HCT116 (cell line): ENCODE data around the gene ZNF236. TPM values are rescaled to one million over a fixed set of nuclear protein-coding genes. Genes with fewer than 3 reads are reported as not detected.
"Not testable (repeated sequence)": the region's sequence is repeated elsewhere in the genome, so short reads cannot be mapped to it uniquely, and the experiment has no call there.

Experiments used
- ATAC-seq: fragments of 200-7000 bp; cut with Tn5 transposase; 2 replicates; pipeline ENCODE4 v1.9.1; 2020; ENCODE audit warnings: mild to moderate bottlenecking, moderate library complexity
- BruUV-seq: library from RNA; stranded (reverse); fragments of 400-500 nt; replicated peaks from 2 replicates; lab custom pipeline; 2021; lab: Mats Ljungman, UMichigan
- CTCF ChIA-PET: fragments of 300-600 bp; sonication (Branson Sonifier 250); formaldehyde crosslinking; loops from one replicate; lab custom pipeline; 2021; ENCODE audit warnings: antibody characterized with exemption; lab: Charles Lee
- POLR2A ChIA-PET: fragments of 300-600, 350-600 bp; sonication (Branson Sonifier 250); formaldehyde crosslinking; loops from one replicate; lab custom pipeline; 2021; ENCODE audit warnings: antibody characterized with exemption; lab: Charles Lee
- RAD21 ChIA-PET, 2 experiments: fragments of 300-600 bp; sonication (Branson Sonifier 250); formaldehyde crosslinking; loops; one replicate each; lab custom pipeline; 2023; ENCODE audit warnings: low total read pairs in 2 of 2; ENCODE audit not compliant: uncharacterized antibody in 2 of 2, unreplicated experiment in 2 of 2, low non-redundant PET in 1 of 2; lab: Charles Lee
- DNase-seq: peaks from one replicate; pipeline ENCODE4 v3.0.0-alpha.2; 2010; ENCODE audit warnings: low read depth, low spot score
- H2AFZ ChIP-seq: fragments of 200-600 bp; shearing (Covaris generic), sonication (generic); 2 replicates; pipeline ENCODE4 v1.6.1; 2017; ENCODE audit warnings: low read depth, mixed run types, mixed read lengths, antibody characterized with exemption, low read length; ENCODE audit not compliant: poor library complexity, severe bottlenecking
- H3K27ac ChIP-seq: 2 replicates; pipeline ENCODE4 v1.5.1; 2012; ENCODE audit warnings: low read depth, low read length
- H3K27me3 ChIP-seq: fragments of 200-600 bp; sonication (generic); 2 replicates; pipeline ENCODE4 v1.6.1; 2016; ENCODE audit warnings: mixed run types, low read length, mixed read lengths; ENCODE audit not compliant: insufficient read depth
- H3K36me3 ChIP-seq, 2 experiments: fragments of 200-500 bp in 1 of 2; fragments of 200-600 bp in 1 of 2; sonication (Bioruptor generic) in 1 of 2; sonication (generic) in 1 of 2; 2 replicates each; pipeline versions ENCODE4 v1.5.1 to v1.6.1; 2014 to 2016; ENCODE audit warnings: low read length in 2 of 2, inconsistent platforms in 1 of 2, mixed read lengths in 1 of 2, mixed run types in 1 of 2; ENCODE audit not compliant: insufficient read depth in 2 of 2, control insufficient read depth in 1 of 2
- H3K4me1 ChIP-seq, 2 experiments: fragments of 200-600 bp in 1 of 2; sonication (generic) in 1 of 2; 2 replicates each; pipeline versions ENCODE4 v1.5.1 to v1.6.1; 2012 to 2017; ENCODE audit warnings: low read length in 2 of 2, inconsistent platforms in 1 of 2, mild to moderate bottlenecking in 1 of 2, mixed read lengths in 1 of 2, mixed run types in 1 of 2, moderate library complexity in 1 of 2; ENCODE audit not compliant: insufficient read depth in 2 of 2, control insufficient read depth in 1 of 2
- H3K4me2 ChIP-seq: fragments of 200-600 bp; sonication (generic); 2 replicates; pipeline ENCODE4 v1.6.1; 2017; ENCODE audit warnings: mixed run types, low read length, mixed read lengths
- H3K4me3 ChIP-seq, 2 experiments: fragments of 200-600 bp in 1 of 2; sonication (generic) in 1 of 2; replicated peaks in 1 of 2; 2 replicates each; pipeline ENCODE4 v1.5.1; 2011 to 2016; ENCODE audit warnings: low read length in 2 of 2, control low read depth in 1 of 2, low read depth in 1 of 2, mild to moderate bottlenecking in 1 of 2, mixed read lengths in 1 of 2, mixed run types in 1 of 2
- H3K79me2 ChIP-seq: fragments of 200-600 bp; sonication (generic); 2 replicates; pipeline ENCODE4 v1.6.1; 2017; ENCODE audit warnings: mild to moderate bottlenecking, mixed run types, low read length, moderate library complexity, mixed read lengths; ENCODE audit not compliant: insufficient read depth
- H3K9ac ChIP-seq: fragments of 200-600 bp; sonication (generic); 2 replicates; pipeline ENCODE4 v1.6.1; 2016; ENCODE audit warnings: low read length, mixed read lengths
- H3K9me2 ChIP-seq: fragments of 200-600 bp; sonication (generic), shearing (Covaris generic); 2 replicates; pipeline ENCODE4 v1.6.1; 2017; ENCODE audit warnings: mixed run types, mild to moderate bottlenecking, moderate library complexity; ENCODE audit not compliant: insufficient read depth
- H3K9me3 ChIP-seq, 2 experiments: fragments of 200-500 bp in 1 of 2; fragments of 200-600 bp in 1 of 2; sonication (Bioruptor generic) in 1 of 2; sonication (generic) in 1 of 2; 2 replicates each; pipeline ENCODE4 v1.6.1; 2014 to 2017; ENCODE audit warnings: low read length in 2 of 2, mixed read lengths in 2 of 2, inconsistent platforms in 1 of 2, low read depth in 1 of 2, mild to moderate bottlenecking in 1 of 2, mixed run types in 1 of 2, moderate library complexity in 1 of 2; ENCODE audit not compliant: control insufficient read depth in 1 of 2, insufficient read depth in 1 of 2
- H4K20me1 ChIP-seq: fragments of 200-600 bp; sonication (generic), shearing (Covaris generic); 2 replicates; pipeline ENCODE4 v1.6.1; 2017; ENCODE audit warnings: mixed run types, mild to moderate bottlenecking, moderate library complexity; ENCODE audit not compliant: insufficient read depth
- EZH2 ChIP-seq: fragments of 200-600 bp; sonication (generic); IDR thresholded peaks from 2 replicates; pipeline ENCODE4 v1.6.1; 2017; ENCODE audit warnings: antibody characterized with exemption, mixed run types
- SP1 ChIP-seq: IDR thresholded peaks from 2 replicates; pipeline ENCODE4 v1.6.1; 2012; ENCODE audit warnings: low read depth
- ZFX ChIP-seq: fragments of 450-650 bp; IDR thresholded peaks from 2 replicates; pipeline ENCODE4 v1.6.1; 2017
- intact Hi-C: fragments of 100-400 bp; cut with micrococcal nuclease; formaldehyde crosslinking; loops from 2 replicates; pipeline ENCODE4 v1.10.0; 2022
- total RNA-seq: library from RNA; stranded (reverse); gene quantifications from one replicate; pipeline ENCODE4 v1.2.1, GENCODE V29; 2021; ENCODE audit not compliant: unreplicated experiment
- TF ChIP-seq, protein P1 (sequence below): IDR thresholded peaks from 2 replicates; pipeline ENCODE4 v1.6.1; 2011; ENCODE audit warnings: mild to moderate bottlenecking, low read length, moderate library complexity; ENCODE audit not compliant: insufficient replicate concordance; ENCODE audit errors: extremely low read depth

ZNF236 gene
- total RNA-seq, 1 experiment from 2014 or later = 15.0 TPM

DNA sequence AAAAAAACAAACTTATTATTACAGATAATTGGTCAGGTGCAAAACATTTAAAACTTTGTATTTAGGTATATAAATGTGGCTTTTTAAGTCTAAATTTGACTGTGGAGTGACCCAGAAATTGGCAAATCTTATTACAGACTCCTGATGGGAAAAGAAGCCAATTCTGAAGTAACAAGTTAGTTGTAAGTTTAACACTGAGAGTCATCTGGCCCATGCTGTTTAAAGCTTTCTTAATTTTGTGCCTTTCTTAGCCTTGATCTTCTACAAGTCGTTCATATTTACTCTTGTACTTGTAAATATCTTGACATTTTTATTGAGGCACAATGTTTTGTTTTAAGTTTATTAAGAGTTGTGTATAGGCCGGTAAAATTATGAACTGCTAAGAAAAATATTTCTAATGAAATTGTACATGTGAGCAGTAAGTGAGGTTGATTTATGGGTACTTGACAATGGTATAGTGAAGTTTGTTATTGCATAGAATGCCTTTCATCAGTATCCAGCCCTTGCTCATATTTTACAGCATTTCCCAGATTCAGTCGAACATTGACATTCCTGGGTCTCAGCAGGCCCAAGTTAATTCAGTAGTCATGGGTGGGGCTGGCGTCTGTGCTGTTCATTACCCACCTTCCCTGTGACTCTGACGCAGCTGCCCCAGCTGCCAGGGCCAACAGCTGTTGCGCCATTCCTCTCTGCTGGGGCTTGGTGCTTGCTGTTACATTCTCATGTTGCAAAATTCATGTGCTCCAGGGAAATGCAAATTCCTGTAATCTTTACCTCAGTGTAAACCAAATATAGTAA is 121.4 kb downstream of the ZNF236 start (continued):
- TF ChIP-seq, protein P1, sequence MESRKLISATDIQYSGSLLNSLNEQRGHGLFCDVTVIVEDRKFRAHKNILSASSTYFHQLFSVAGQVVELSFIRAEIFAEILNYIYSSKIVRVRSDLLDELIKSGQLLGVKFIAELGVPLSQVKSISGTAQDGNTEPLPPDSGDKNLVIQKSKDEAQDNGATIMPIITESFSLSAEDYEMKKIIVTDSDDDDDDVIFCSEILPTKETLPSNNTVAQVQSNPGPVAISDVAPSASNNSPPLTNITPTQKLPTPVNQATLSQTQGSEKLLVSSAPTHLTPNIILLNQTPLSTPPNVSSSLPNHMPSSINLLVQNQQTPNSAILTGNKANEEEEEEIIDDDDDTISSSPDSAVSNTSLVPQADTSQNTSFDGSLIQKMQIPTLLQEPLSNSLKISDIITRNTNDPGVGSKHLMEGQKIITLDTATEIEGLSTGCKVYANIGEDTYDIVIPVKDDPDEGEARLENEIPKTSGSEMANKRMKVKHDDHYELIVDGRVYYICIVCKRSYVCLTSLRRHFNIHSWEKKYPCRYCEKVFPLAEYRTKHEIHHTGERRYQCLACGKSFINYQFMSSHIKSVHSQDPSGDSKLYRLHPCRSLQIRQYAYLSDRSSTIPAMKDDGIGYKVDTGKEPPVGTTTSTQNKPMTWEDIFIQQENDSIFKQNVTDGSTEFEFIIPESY = no peak

DNA sequence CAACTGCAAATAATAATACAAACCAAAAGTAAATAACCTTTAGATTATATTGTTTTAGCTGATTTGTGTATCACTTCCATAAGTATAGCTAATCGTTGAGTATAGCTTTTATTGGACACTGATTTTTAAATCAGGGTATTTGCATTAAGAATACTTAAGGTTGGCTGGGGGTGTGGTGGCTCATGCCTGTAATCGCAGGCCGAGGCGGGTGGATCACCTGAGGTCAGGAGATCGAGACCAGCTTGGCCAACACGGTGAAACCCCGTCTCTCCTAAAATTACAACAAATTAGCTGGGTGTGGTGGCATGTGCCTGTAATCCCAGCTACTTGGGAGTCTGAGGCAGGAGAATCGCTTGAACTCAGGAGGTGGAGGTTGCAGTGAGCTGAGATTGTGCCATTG is 122.0 kb downstream of the ZNF236 start:
- H3K9me3 ChIP-seq, H3K27ac ChIP-seq, ATAC-seq, H3K4me1 ChIP-seq, H3K79me2 ChIP-seq, H3K36me3 ChIP-seq, H3K4me2 ChIP-seq, BruUV-seq, RAD21 ChIA-PET, DNase-seq, H3K27me3 ChIP-seq, H4K20me1 ChIP-seq, intact Hi-C loops, POLR2A ChIA-PET, H3K9ac ChIP-seq, H3K9me2 ChIP-seq, H3K4me3 ChIP-seq, H2AFZ ChIP-seq: not testable (repeated sequence)
- CTCF ChIA-PET = interaction anchor here (1.3 kb wide), 1 partner anchor 21 kb away, joined by 3 read pairs; no protein-coding TSS in a partner anchor

DNA sequence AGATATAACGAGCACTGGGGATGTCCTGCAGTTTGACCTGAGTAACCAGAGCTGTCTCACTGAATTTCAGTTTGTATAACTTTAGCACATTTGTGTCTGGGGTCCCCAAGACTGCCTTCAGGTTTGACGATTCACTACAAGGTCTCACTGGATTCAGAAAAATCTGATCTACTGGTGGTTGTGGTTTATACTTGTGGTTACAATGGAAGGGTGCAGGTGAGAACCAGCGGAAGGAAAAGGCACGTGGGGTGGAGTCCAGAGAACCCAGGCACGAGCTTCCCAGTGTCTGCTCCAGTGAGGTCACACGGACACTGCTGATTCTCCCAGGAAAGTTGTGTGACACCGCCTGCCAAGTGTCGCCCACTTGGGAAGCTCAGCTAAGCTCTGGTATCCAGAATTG is 126.0 kb downstream of the ZNF236 start:
- Histone ChIP-seq H3K4me1 (no peaks in the 10 kb centered on the region), H4K20me1 (no peaks in the 10 kb centered on the region), H3K9ac (no peak overlapping the region), H2AFZ (no peak overlapping the region), H3K9me3 (no peaks in the 10 kb centered on the region), H3K4me3 (no peak overlapping the region), H3K79me2 (no peaks in the 10 kb centered on the region), H3K36me3 (peaks cover 0 to 9% of the 10 kb centered on the region in 2 experiments; a peak in 1 of 4 replicates), H3K27ac (no peak overlapping the region), H3K9me2 (no peaks in the 10 kb centered on the region), H3K4me2 (no peak overlapping the region), H3K27me3 (no peaks in the 10 kb centered on the region)
- ChIA-PET RAD21 (no interaction called here), POLR2A (no interaction called here), CTCF (no interaction called here)
- no TSS peak for BruUV-seq
- DNase-seq (no peak), ATAC-seq (no peak)
- no peak for TF ChIP-seq EZH2
- TF ChIP-seq SP1 = no peak
- TF ChIP-seq, protein P1 = no peak
- no peak for TF ChIP-seq ZFX
- intact Hi-C loops = no loop called here
